C4-2B (cell line): Measurements from ENCODE around the gene WDR90.

Experiments
- CTCF ChIP-seq: fragments of 450-650 bp; conservative IDR thresholded peaks from 2 replicates; pipeline ENCODE4 v1.5.1; 2017; ENCODE audit warnings: mild to moderate bottlenecking
- ZFX ChIP-seq: fragments of 450-650 bp; IDR thresholded peaks from 2 replicates; pipeline ENCODE4 v1.6.1; 2017

DNA sequence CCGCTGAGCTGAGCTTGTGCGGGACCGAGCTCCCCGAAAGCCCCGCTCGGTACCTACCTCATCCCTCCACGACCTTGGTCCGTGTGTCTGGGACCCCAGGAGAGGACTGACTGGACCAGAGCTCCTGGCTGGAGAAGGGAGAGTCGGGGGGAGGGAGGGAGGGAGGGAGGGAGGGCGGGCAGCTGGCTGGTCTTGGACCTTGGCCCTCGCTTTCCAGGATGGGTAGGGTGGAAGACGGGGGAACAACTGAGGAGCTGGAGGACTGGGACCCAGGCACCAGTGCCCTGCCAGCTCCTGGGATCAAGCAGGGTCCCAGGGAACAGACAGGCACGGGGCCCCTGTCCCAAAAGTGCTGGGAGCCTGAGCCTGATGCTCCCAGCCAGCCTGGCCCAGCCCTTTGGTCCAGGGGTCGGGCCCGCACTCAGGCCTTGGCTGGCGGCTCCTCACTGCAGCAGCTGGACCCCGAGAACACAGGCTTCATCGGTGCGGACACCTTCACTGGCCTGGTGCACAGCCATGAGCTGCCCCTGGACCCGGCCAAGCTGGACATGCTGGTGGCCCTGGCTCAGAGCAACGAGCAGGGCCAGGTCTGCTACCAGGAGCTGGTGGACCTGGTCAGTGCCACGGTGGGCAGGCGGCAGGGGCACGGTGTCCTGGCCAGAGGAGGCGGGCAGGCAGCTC is 26.9 kb downstream of the WDR90 start:
- TF ChIP-seq CTCF: no peak
- TF ChIP-seq ZFX: no peak
